ENCODE measurements around the gene CDH10.

Gene CDH10

DNA sequence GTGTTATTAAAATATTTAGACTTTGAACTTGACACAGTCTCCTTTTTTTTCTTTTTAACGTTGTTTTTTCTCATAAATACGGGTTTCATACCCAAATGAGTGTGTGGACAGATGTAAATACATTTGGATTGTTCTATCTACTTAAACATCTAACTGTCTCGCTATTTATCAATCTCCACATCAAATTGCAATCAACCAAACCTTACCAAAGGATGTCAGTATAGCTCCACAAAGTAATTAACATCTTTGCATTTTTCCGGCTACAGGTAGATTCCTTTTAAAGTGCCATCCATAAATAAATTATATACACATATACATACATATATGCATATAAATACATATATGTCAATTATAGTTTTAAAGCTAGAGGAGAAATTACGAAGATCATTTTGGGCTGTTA lies 705 bp upstream of the CDH10 start:
- TF ChIP-seq CTCF (IDR thresholded peaks at IDR 0.05; ENCODE audit: low read depth, low read length): no peak
- DNase-seq (ENCODE audit: extremely low read depth, low read depth): no peak

DNA sequence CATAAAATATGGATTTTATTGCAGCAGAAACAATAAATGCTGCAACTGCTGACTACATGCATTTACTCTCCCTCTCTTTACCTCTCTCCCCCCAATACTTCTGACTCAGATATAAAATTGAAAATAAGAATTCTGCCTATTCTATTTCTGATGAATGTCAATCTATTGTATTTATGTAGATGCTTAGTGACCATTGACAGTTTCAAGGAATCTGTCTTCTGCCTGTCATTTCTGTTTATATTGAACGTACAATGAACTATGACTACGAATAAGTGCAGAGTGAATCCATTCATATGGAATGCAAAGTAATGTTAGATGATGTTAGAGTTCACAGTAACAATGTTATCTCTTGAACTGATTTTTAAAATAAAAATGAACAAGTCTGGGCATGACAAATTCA lies 898 bp downstream of the CDH10 start:
- TF ChIP-seq CTCF (IDR thresholded peaks at IDR 0.05; ENCODE audit: low read depth, low read length): no peak
- no peak for DNase-seq (ENCODE audit: extremely low read depth, low read depth)

DNA sequence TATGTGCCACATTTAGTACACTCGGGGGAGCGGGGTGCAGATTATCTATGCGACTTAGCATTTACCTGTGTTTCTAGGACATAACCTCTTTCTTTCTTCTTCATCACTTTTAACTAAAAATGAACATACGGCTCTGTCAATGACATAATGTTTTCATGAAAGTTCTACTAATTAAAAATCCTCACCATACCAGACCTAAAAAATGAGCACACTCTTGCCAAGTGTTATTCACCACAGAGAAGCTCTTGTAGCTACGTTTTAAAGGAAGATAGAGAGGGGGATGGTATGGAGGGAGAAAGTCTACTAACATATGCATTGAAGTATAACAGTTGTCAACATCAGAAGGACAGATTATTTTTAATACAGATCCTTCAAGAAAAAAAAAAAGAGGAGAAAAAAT lies 1.6 kb downstream of the CDH10 start:
- DNase-seq (ENCODE audit: extremely low read depth, low read depth): no peak
- no peak for TF ChIP-seq CTCF (IDR thresholded peaks at IDR 0.05; ENCODE audit: low read depth, low read length)

GRCh38 chr5:24642022-24642421 lies 2.8 kb downstream of the CDH10 start:
- DNase-seq (ENCODE audit: extremely low read depth, low read depth): no peak
- no peak; the same call in 1 of the 2 replicates for TF ChIP-seq CTCF (IDR thresholded peaks at IDR 0.05; ENCODE audit: low read depth, low read length)

DNA sequence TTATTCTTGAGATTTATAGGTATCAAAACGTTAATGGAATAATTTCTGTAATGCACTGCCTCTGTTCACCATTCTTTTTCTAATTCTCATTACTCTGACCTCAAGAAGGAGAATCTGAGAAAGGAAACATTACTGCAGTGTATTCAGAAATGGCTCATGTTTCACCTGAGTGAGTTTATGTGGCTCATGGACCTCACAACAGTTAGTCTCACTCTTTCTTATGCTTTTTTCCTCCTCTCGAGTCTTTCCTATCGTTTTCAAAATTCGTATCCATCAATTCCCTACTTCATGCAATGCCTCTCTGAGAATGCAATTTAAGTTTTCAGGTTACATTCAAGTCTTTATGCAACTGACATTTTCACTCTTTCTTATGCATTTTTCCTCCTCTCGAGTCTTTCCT lies 9.6 kb downstream of the CDH10 start:
- TF ChIP-seq CTCF (IDR thresholded peaks at IDR 0.05; ENCODE audit: low read depth, low read length): no peak

GRCh38 chr5:24633715-24634325 lies 11.0 kb downstream of the CDH10 start:
- TF ChIP-seq CTCF (IDR thresholded peaks at IDR 0.05; ENCODE audit: low read depth, low read length): peak; percentile 47
- DNase-seq (ENCODE audit: extremely low read depth, low read depth): no peak

More for the DNA sequence above, 9.6 kb downstream of the CDH10 start:
- DNase-seq (ENCODE audit: extremely low read depth, low read depth): no peak

DNA sequence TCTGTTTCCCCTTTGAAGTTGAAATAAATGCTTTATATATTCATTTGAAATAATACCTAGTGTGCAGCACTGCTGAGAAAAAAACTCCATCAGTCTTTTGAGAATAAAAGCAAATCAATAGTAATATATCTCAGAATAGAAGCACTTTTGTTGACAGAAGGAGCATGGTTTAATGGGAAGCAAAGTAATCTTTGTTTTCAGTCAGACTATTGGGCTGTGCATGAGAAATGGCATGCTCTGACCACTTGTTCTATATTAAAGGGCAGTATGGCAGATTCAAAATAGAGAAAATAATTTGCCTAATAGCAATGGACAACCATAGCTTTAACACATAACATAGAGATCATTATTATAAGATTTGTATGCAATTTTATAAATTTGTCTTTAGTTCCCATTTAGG lies 12.4 kb downstream of the CDH10 start:
- no peak for TF ChIP-seq CTCF (IDR thresholded peaks at IDR 0.05; ENCODE audit: low read depth, low read length)
- DNase-seq (ENCODE audit: extremely low read depth, low read depth): no peak

All from AG09319 (cell line).